Measurements from ENCODE around the gene TUBB3.

TUBB3 gene

DNA sequence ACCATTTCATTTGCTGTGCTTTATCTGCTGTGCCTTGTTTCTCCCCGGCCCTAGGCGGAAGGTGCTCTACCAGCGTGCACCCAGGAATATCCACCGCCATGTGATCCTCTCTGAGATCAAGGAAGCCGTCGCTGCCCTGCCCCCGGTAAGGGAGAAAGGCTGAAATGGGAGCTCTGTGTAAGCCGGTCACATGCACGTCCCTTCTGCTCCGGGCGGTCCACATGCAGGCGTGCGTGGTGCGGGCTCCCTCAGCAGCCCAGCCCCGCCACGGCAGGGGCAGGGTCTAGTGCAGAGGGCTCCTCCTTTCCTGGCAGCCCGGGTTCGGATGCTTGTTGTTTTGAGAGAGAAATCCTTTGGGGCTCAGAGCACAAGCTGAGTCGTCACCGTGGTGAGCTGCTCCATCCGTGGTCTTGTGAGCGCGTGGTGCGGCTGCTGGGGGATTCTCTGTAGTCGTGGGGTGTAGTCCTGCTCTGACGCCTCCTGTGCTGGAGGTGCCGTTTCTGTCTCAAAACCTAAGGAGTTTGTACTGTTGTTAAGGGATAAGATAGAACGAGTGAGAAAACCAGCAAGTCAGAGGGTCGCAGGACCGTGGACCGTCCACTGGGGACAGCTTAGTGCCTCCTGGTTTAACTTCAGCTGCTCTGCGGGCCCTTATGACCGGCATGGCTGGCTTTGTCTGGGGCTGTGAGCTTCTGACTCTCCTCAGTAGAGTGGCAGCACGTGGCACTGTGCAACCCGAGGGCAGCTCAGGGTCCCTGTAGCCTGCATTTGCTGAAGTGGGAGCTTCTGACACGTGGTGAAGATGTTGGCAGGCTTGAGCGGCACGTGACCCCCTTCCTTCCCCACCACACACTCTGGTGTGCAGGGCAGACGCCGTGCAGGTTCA is 16.8 kb upstream of the TUBB3 start:
- Histone ChIP-seq H3K9me2 (replicated peaks; ENCODE audit: insufficient read depth, low read length) (no peaks in the 10 kb centered on the region), H3K4me1 (ENCODE audit: low read length) (no peaks in the 10 kb centered on the region), H3F3A (ENCODE audit: insufficient read depth, low read length) (no peaks in the 10 kb centered on the region), H3K4me2 (ENCODE audit: low read depth, low read length) (no peak overlapping the region), H3K79me2 (ENCODE audit: low read length) (no peaks in the 10 kb centered on the region), H3K9me3 (replicated peaks; ENCODE audit: insufficient read depth, low read length) (no peaks in the 10 kb centered on the region), H3K27me3 (replicated peaks; ENCODE audit: insufficient read depth, low read length) (no peaks in the 10 kb centered on the region), H3K9ac (ENCODE audit: low read length) (no peak overlapping the region), H3K36me3 (replicated peaks; ENCODE audit: insufficient read depth, low read length) (no peaks in the 10 kb centered on the region), H3K27ac (ENCODE audit: low read length) (no peak overlapping the region), H3K4me3 (ENCODE audit: low read length) (no peak overlapping the region), H4K20me1 (ENCODE audit: insufficient read depth, low read length) (no peaks in the 10 kb centered on the region), H2AFZ (ENCODE audit: low read length) (no peak overlapping the region)
- TF ChIP-seq EZH2 (optimal IDR thresholded peaks at IDR 0.05; ENCODE audit: low read depth, low read length) (no peak), EZH2phosphoT487 (IDR thresholded peaks at IDR 0.05; ENCODE audit: low read length) (no peak)
- TF ChIP-seq, protein P1, sequence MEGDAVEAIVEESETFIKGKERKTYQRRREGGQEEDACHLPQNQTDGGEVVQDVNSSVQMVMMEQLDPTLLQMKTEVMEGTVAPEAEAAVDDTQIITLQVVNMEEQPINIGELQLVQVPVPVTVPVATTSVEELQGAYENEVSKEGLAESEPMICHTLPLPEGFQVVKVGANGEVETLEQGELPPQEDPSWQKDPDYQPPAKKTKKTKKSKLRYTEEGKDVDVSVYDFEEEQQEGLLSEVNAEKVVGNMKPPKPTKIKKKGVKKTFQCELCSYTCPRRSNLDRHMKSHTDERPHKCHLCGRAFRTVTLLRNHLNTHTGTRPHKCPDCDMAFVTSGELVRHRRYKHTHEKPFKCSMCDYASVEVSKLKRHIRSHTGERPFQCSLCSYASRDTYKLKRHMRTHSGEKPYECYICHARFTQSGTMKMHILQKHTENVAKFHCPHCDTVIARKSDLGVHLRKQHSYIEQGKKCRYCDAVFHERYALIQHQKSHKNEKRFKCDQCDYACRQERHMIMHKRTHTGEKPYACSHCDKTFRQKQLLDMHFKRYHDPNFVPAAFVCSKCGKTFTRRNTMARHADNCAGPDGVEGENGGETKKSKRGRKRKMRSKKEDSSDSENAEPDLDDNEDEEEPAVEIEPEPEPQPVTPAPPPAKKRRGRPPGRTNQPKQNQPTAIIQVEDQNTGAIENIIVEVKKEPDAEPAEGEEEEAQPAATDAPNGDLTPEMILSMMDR (IDR thresholded peaks at IDR 0.05; ENCODE audit: low read length) = no peak
- DNase-seq = no peak

DNA sequence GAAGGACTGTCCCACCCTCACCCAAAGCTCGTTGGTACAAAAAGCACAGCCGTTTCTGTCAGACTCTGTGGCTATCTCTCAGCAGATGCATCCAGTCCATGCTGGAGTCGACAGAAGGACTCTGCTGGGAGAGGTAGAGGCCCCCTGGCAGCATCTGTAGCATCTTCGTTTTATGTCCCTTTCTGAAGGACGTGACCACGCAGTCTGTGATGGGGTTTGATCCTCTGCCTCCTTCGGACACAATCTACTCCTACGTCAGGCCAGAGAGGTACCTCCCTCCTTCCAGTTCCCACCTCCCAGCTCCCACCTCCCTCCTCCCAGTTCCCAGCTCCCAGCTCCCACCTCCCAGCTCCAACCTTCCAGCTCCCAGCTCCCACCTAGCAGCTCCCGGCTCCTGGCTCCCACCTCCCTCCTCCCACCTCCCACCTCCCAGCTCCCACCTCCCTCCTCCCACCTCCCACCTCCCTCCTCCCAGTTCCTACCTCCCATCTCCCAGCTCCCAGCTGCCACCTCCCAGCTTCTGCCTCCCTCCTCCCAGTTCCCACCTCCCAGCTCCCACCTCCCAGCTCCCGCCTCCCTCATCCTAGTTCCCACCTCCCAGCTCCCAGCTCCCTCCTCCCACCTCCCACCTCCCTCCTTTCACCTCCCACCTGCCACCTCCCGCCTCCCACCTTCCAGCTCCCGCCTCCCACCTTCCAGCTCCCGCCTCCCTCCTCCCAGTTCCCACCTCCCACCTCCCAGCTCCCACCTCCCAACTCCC is 15.9 kb upstream of the TUBB3 start:
- no peak for DNase-seq
- H3K36me3 ChIP-seq (replicated peaks; ENCODE audit: insufficient read depth, low read length) = no peaks in the 10 kb centered on the region
- H4K20me1 ChIP-seq (ENCODE audit: insufficient read depth, low read length) = no peaks in the 10 kb centered on the region

GRCh38 chr16:89908236-89908635 is 14.9 kb upstream of the TUBB3 start:
- no peaks in the 10 kb centered on the region for H3F3A ChIP-seq (ENCODE audit: insufficient read depth, low read length)
- no peak for DNase-seq
- H2AFZ ChIP-seq (ENCODE audit: low read length) = no peak overlapping the region
- H3K4me1 ChIP-seq (ENCODE audit: low read length) = no peaks in the 10 kb centered on the region
- H3K36me3 ChIP-seq (replicated peaks; ENCODE audit: insufficient read depth, low read length) = no peaks in the 10 kb centered on the region
- H3K27ac ChIP-seq (ENCODE audit: low read length) = no peak overlapping the region
- no peaks in the 10 kb centered on the region for H3K27me3 ChIP-seq (replicated peaks; ENCODE audit: insufficient read depth, low read length)
- no peak overlapping the region for H3K4me3 ChIP-seq (ENCODE audit: low read length)
- no peak overlapping the region for H3K4me2 ChIP-seq (ENCODE audit: low read depth, low read length)
- TF ChIP-seq EZH2phosphoT487 (IDR thresholded peaks at IDR 0.05; ENCODE audit: low read length) = no peak
- no peak for TF ChIP-seq EZH2 (optimal IDR thresholded peaks at IDR 0.05; ENCODE audit: low read depth, low read length)
- TF ChIP-seq, protein P1 (IDR thresholded peaks at IDR 0.05; ENCODE audit: low read length) = no peak
- no peaks in the 10 kb centered on the region for H4K20me1 ChIP-seq (ENCODE audit: insufficient read depth, low read length)
- no peaks in the 10 kb centered on the region for H3K9me2 ChIP-seq (replicated peaks; ENCODE audit: insufficient read depth, low read length)
- H3K9me3 ChIP-seq (replicated peaks; ENCODE audit: insufficient read depth, low read length) = no peaks in the 10 kb centered on the region
- H3K9ac ChIP-seq (ENCODE audit: low read length) = no peak overlapping the region
- H3K79me2 ChIP-seq (ENCODE audit: low read length) = no peaks in the 10 kb centered on the region

More for the DNA sequence above, 15.9 kb upstream of the TUBB3 start:
- Histone ChIP-seq H3K79me2 (ENCODE audit: low read length) (no peaks in the 10 kb centered on the region), H2AFZ (ENCODE audit: low read length) (no peak overlapping the region), H3K27me3 (replicated peaks; ENCODE audit: insufficient read depth, low read length) (no peaks in the 10 kb centered on the region), H3K4me3 (ENCODE audit: low read length) (no peak overlapping the region), H3K4me1 (ENCODE audit: low read length) (no peaks in the 10 kb centered on the region), H3F3A (ENCODE audit: insufficient read depth, low read length) (no peaks in the 10 kb centered on the region), H3K9me3 (replicated peaks; ENCODE audit: insufficient read depth, low read length) (no peaks in the 10 kb centered on the region), H3K27ac (ENCODE audit: low read length) (no peak overlapping the region), H3K9ac (ENCODE audit: low read length) (no peak overlapping the region), H3K9me2 (replicated peaks; ENCODE audit: insufficient read depth, low read length) (no peaks in the 10 kb centered on the region), H3K4me2 (ENCODE audit: low read depth, low read length) (no peak overlapping the region)
- no peak for TF ChIP-seq EZH2 (optimal IDR thresholded peaks at IDR 0.05; ENCODE audit: low read depth, low read length)
- no peak for TF ChIP-seq EZH2phosphoT487 (IDR thresholded peaks at IDR 0.05; ENCODE audit: low read length)
- TF ChIP-seq, protein P1 (IDR thresholded peaks at IDR 0.05; ENCODE audit: low read length) = no peak
